PFSK-1 (cell line): ENCODE data around the gene CCDC85B.

Experiments
- FOXP2 ChIP-seq: optimal IDR thresholded peaks from 2 replicates; pipeline ENCODE3; 2011; ENCODE audit warnings: borderline replicate concordance, control low read depth, inconsistent platforms; ENCODE audit not compliant: insufficient read depth; ENCODE audit errors: extremely low read length, extremely low read depth
- POLR2AphosphoS5 ChIP-seq: IDR thresholded peaks from 2 replicates; pipeline ENCODE4 v1.6.1; 2012; ENCODE audit warnings: low read depth, mild to moderate bottlenecking, control low read depth, low read length, moderate library complexity
- SIN3A ChIP-seq: IDR thresholded peaks from 2 replicates; pipeline ENCODE4 v1.6.1; 2012; ENCODE audit warnings: mild to moderate bottlenecking, low read length, moderate library complexity, borderline replicate concordance; ENCODE audit not compliant: insufficient read depth
- TAF1 ChIP-seq: IDR thresholded peaks from 2 replicates; pipeline ENCODE4 v1.6.1; 2012; ENCODE audit warnings: low read length, control low read depth, borderline replicate concordance; ENCODE audit not compliant: insufficient read depth
- TF ChIP-seq, protein P1 (sequence below), 2 experiments: IDR thresholded peaks; 2 replicates each; pipeline versions ENCODE4 v1.6.1 to v1.8.0; 2011 to 2012; ENCODE audit warnings: low read depth in 2 of 2, low read length in 2 of 2, control low read depth in 1 of 2, inconsistent platforms in 1 of 2, mild to moderate bottlenecking in 1 of 2, moderate library complexity in 1 of 2; ENCODE audit not compliant: insufficient read depth in 1 of 2

The CCDC85B gene

DNA sequence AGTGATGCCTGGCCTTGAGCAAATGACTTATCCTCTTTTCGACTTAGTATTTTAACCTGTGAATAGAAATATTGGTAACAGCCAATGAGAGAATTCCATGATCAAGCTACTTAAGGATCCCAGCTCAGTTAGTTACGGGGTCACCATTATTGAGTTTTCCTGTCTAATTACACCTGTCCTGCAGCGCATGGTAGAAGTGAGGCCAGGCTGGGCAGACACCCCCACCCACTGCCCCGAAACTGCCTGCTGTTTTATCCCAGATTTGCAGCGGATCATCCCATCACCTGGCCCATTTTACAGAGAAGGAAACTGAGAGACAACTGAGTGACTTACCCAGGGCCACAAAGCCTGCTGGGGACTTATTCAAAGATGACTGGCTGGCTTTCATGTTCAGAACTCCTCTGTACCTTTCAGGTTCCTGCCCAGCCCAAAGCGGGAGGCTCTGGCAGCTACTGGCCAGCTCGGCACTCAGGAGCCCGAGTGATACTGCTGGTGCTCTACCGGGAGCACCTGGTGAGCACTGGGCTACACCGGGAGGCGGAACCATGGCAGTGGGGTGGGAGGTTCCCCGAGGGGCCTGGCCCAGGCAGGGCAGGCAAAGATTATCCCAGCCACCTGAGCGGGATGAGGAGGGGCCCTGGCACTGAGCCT, 28.8 kb upstream of the CCDC85B start:
- TF ChIP-seq POLR2AphosphoS5 (no peak), FOXP2 (no peak), TAF1 (no peak), SIN3A (no peak)
- TF ChIP-seq, protein P1, sequence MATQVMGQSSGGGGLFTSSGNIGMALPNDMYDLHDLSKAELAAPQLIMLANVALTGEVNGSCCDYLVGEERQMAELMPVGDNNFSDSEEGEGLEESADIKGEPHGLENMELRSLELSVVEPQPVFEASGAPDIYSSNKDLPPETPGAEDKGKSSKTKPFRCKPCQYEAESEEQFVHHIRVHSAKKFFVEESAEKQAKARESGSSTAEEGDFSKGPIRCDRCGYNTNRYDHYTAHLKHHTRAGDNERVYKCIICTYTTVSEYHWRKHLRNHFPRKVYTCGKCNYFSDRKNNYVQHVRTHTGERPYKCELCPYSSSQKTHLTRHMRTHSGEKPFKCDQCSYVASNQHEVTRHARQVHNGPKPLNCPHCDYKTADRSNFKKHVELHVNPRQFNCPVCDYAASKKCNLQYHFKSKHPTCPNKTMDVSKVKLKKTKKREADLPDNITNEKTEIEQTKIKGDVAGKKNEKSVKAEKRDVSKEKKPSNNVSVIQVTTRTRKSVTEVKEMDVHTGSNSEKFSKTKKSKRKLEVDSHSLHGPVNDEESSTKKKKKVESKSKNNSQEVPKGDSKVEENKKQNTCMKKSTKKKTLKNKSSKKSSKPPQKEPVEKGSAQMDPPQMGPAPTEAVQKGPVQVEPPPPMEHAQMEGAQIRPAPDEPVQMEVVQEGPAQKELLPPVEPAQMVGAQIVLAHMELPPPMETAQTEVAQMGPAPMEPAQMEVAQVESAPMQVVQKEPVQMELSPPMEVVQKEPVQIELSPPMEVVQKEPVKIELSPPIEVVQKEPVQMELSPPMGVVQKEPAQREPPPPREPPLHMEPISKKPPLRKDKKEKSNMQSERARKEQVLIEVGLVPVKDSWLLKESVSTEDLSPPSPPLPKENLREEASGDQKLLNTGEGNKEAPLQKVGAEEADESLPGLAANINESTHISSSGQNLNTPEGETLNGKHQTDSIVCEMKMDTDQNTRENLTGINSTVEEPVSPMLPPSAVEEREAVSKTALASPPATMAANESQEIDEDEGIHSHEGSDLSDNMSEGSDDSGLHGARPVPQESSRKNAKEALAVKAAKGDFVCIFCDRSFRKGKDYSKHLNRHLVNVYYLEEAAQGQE (IDR thresholded peaks at IDR 0.05; ENCODE audit: insufficient read depth in 1 of 2, low read depth in 2 of 2, low read length in 2 of 2): no peak

DNA sequence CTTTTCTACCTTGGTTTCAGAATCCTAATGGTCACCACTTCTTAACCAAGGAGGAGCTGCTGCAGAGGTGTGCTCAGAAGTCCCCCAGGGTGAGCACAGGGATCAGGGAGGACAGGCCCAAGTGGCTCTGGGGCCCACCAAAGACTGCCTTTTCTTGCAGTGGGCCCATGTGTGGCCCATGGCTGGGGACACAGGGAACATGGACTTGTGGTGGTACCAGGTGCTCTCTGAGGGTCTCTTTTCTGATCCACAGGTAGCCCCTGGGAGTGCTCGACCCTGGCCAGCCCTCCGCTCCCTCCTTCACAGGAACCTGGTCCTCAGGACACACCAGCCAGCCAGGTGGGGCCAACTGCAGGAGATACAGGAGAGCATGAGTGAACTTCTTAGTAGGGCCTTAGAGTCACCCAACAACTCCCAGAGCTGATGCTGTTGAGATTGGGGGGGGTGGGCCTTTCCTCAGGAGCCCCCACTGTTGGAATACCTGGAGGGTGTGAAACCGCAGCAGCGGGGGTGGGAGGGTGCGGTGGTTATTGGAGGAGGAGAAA, 28.2 kb upstream of the CCDC85B start:
- TF ChIP-seq FOXP2: no peak
- TF ChIP-seq, protein P1 (IDR thresholded peaks at IDR 0.05; ENCODE audit: insufficient read depth in 1 of 2, low read depth in 2 of 2, low read length in 2 of 2): no peak

DNA sequence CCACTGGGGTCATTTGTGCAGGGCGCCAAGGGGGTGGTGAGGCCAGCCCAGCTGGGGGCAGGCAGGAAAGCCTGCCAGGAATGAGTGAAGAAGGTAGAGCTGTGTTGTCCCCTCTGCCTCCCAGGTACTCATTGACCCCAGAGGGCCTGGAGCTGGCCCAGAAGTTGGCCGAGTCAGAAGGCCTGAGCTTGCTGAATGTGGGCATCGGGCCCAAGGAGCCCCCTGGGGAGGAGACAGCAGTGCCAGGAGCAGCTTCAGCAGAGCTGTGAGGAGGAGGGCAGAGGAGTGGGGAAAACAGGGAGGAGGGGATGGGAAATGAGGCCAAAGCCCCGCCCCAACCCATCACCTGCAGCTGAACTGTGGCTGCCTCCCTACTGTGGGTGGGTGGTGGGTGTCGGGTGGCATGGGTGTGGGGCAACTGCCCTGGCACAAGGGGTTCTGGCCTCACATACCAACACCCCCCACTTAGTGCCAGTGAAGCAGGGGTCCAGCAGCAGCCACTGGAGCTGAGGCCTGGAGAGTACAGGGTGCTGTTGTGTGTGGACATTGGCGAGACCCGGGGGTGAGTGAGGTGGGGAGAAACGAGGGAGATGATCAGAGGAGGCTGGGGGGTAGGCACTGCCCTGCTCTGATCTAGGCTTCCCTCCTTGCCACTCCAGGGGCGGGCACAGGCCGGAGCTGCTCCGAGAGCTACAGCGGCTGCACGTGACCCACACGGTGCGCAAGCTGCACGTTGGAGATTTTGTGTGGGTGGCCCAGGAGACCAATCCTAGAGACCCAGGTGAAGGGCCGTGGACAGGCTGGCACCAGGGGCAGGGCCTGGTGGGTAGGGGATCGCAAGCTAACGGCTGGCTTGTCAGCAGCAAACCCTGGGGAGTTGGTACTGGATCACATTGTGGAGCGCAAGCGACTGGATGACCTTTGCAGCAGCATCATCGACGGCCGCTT, 27.3 kb upstream of the CCDC85B start:
- TF ChIP-seq FOXP2 (no peak), SIN3A (no peak), TAF1 (no peak), POLR2AphosphoS5 (no peak)
- TF ChIP-seq, protein P1 (IDR thresholded peaks at IDR 0.05; ENCODE audit: insufficient read depth in 1 of 2, low read depth in 2 of 2, low read length in 2 of 2): no peak

DNA sequence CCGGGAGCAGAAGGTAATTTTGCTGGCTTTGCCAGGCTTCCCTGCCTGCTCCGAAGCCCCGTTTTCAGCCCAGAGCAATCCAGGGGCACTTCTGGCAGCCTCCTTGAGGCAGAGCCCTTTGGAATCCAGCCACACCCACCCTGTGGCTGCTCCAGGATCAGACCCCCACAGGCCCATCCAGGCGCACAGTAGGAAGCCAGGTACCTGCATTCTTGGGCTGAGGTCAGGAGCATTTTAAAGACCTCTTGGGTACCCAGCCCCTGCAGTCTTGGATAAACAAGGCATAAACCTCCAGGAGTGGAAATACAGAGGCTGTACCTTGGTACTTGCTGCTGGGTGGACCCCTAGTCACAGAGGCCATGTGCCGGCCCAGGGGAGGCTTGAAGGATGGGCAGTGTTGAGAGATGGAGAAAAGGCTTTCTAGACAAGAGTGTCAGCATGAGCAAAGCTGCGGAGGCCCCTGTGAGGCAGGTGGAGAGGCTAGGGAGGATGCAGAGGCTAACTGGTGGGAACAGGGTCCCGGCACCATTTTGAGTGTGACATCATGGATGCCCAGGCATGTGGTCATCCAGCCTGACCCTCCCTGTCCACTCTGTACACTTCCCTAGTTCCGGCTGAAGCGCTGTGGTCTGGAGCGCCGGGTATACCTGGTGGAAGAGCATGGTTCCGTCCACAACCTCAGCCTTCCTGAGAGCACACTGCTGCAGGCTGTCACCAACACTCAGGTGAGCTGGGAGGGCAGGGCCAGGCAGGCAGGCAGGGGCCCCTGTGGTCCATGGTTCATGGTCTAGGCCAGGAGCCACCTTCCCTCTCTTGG, 26.4 kb upstream of the CCDC85B start:
- TF ChIP-seq TAF1: no peak

DNA sequence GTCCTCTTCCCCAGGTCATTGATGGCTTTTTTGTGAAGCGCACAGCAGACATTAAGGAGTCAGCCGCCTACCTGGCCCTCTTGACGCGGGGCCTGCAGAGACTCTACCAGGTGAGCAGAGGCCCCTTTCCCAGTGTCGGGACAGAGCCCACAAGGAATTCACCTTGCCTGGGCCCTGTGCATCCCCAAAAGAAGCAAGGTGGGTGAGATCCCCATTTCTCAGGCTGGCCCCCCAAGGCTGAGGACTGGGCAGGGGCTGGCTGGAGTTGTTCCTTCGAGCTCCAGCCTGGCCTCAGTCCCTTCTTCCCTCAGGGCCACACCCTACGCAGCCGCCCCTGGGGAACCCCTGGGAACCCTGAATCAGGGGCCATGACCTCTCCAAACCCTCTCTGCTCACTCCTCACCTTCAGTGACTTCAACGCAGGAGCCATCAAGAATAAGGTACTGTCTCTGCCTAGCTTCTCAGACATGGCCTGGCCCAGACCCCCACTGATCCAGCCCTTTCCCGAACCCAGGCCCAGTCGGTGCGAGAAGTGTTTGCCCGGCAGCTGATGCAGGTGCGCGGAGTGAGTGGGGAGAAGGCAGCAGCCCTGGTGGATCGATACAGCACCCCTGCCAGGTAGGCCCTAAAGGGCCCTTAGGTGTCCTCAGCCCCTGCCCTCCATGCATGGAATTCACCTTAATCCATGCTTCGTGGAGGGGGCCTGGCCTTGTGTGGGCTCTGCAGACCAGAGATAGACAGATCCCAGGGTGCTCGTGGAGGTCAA, 25.6 kb upstream of the CCDC85B start:
- TF ChIP-seq SIN3A: no peak
